ENCODE data around the gene DCHS2. TPM values are rescaled to one million over a fixed set of nuclear protein-coding genes. Genes with fewer than 3 reads are reported as not detected.

The DCHS2 gene
- total RNA-seq, 2 experiments from 2014 or later, result not detected

- no TSS peak for BruUV-seq (replicated peaks)
- Histone ChIP-seq H3K79me2 (ENCODE audit: insufficient read depth, low read depth, low read length) (no peaks in the 10 kb centered on the region), H3K4me2 (ENCODE audit: low read length) (no peak overlapping the region), H3K9me2 (ENCODE audit: insufficient read depth, low read length) (no peaks in the 10 kb centered on the region), H4K20me1 (ENCODE audit: insufficient read depth, low read length) (no peaks in the 10 kb centered on the region), H3K4me3 (ENCODE audit: low read depth, low read length, poor library complexity, severe bottlenecking) (no peak overlapping the region), H3K9me3 (ENCODE audit: low read length) (no peaks in the 10 kb centered on the region), H3K27ac (ENCODE audit: low read depth, low read length, poor library complexity, severe bottlenecking) (no peak overlapping the region), H3K36me3 (ENCODE audit: insufficient read depth, low read length) (no peaks in the 10 kb centered on the region), H3K4me1 (ENCODE audit: insufficient read depth, low read length, poor library complexity, severe bottlenecking) (no peaks in the 10 kb centered on the region), H2AFZ (ENCODE audit: low read length) (no peak overlapping the region)
- POLR2A ChIA-PET, result interaction anchor here (0.7 kb wide), 1 partner anchor 613 kb away, joined by 3 read pairs; no protein-coding TSS in a partner anchor
- TF ChIP-seq CTCF (conservative IDR thresholded peaks at IDR 0.05; ENCODE audit: low read length) (no peak), EZH2phosphoT487 (IDR thresholded peaks at IDR 0.05; ENCODE audit: borderline replicate concordance, low read depth, low read length) (no peak)
- DNase-seq (ENCODE audit: low spot score), result no peak
- CTCF ChIA-PET (ENCODE audit: unreplicated experiment), result no interaction called here
- intact Hi-C loops (cut with micrococcal nuclease; ENCODE audit: unreplicated experiment), result no loop called here
These were observed 299.0 kb downstream of the DCHS2 start for GRCh38 chr4:154192585-154192984.

- POLR2A ChIA-PET, result no interaction called here
- CTCF ChIA-PET (ENCODE audit: unreplicated experiment), result no interaction called here
- H3K36me3 ChIP-seq (ENCODE audit: insufficient read depth, low read length), result no peaks in the 10 kb centered on the region
- no TSS peak for BruUV-seq (replicated peaks)
- intact Hi-C loops (cut with micrococcal nuclease; ENCODE audit: unreplicated experiment), result no loop called here
- no peaks in the 10 kb centered on the region for H3K9me3 ChIP-seq (ENCODE audit: low read length)
- no peak overlapping the region for H3K27ac ChIP-seq (ENCODE audit: low read depth, low read length, poor library complexity, severe bottlenecking)
- no peak for DNase-seq (ENCODE audit: low spot score)
- no peak overlapping the region for H3K4me2 ChIP-seq (ENCODE audit: low read length)
- no peaks in the 10 kb centered on the region for H4K20me1 ChIP-seq (ENCODE audit: insufficient read depth, low read length)
- H3K79me2 ChIP-seq (ENCODE audit: insufficient read depth, low read depth, low read length), result no peaks in the 10 kb centered on the region
- TF ChIP-seq EZH2phosphoT487 (IDR thresholded peaks at IDR 0.05; ENCODE audit: borderline replicate concordance, low read depth, low read length), result no peak
- TF ChIP-seq CTCF (conservative IDR thresholded peaks at IDR 0.05; ENCODE audit: low read length), result no peak
- no peak overlapping the region for H3K4me3 ChIP-seq (ENCODE audit: low read depth, low read length, poor library complexity, severe bottlenecking)
- H2AFZ ChIP-seq (ENCODE audit: low read length), result no peak overlapping the region
- H3K9me2 ChIP-seq (ENCODE audit: insufficient read depth, low read length), result no peaks in the 10 kb centered on the region
- no peaks in the 10 kb centered on the region for H3K4me1 ChIP-seq (ENCODE audit: insufficient read depth, low read length, poor library complexity, severe bottlenecking)
These were observed 302.3 kb downstream of the DCHS2 start for GRCh38 chr4:154189346-154189745.

GRCh38 chr4:154186888-154187287 is 304.7 kb downstream of the DCHS2 start:
- Histone ChIP-seq H3K36me3 (ENCODE audit: insufficient read depth, low read length) (no peaks in the 10 kb centered on the region), H3K4me1 (ENCODE audit: insufficient read depth, low read length, poor library complexity, severe bottlenecking) (no peaks in the 10 kb centered on the region), H3K4me2 (ENCODE audit: low read length) (no peak overlapping the region), H4K20me1 (ENCODE audit: insufficient read depth, low read length) (no peaks in the 10 kb centered on the region), H3K79me2 (ENCODE audit: insufficient read depth, low read depth, low read length) (no peaks in the 10 kb centered on the region), H3K9me2 (ENCODE audit: insufficient read depth, low read length) (no peaks in the 10 kb centered on the region), H3K9me3 (ENCODE audit: low read length) (no peaks in the 10 kb centered on the region), H2AFZ (ENCODE audit: low read length) (no peak overlapping the region), H3K27ac (ENCODE audit: low read depth, low read length, poor library complexity, severe bottlenecking) (no peak overlapping the region), H3K4me3 (ENCODE audit: low read depth, low read length, poor library complexity, severe bottlenecking) (no peak overlapping the region)
- DNase-seq (ENCODE audit: low spot score), result no peak
- no TSS peak for BruUV-seq (replicated peaks)
- TF ChIP-seq EZH2phosphoT487 (IDR thresholded peaks at IDR 0.05; ENCODE audit: borderline replicate concordance, low read depth, low read length) (no peak), CTCF (conservative IDR thresholded peaks at IDR 0.05; ENCODE audit: low read length) (no peak)
- intact Hi-C loops (cut with micrococcal nuclease; ENCODE audit: unreplicated experiment), result no loop called here
- ChIA-PET CTCF (ENCODE audit: unreplicated experiment) (no interaction called here), POLR2A (no interaction called here)

All from OCI-LY7 (cell line).